Calu3 (cell line): ENCODE measurements around the gene VAC14. TPM values are rescaled to one million over a fixed set of nuclear protein-coding genes. Genes with fewer than 3 reads are reported as not detected.

Source experiments
- BruUV-seq: library from RNA; stranded (reverse); fragments of 400-500 nt; replicated peaks from 2 replicates; lab custom pipeline; 2021; lab: Mats Ljungman, UMichigan
- CTCF ChIA-PET: fragments of 300-600 bp; sonication (Branson Sonifier 250); formaldehyde crosslinking; loops from one replicate; lab custom pipeline; 2022; ENCODE audit warnings: antibody characterized with exemption; lab: Charles Lee
- DNase-seq: peaks from one replicate; pipeline ENCODE4 v3.0.0; 2022
- H3K27ac Mint-ChIP-seq: one replicate; pipeline ENCODE4 v1.8.0; 2022; ENCODE audit warnings: mixed read lengths; ENCODE audit not compliant: unreplicated experiment
- H3K27me3 Mint-ChIP-seq: one replicate; pipeline ENCODE4 v1.8.0; 2022; ENCODE audit warnings: mixed read lengths; ENCODE audit not compliant: unreplicated experiment
- H3K36me3 Mint-ChIP-seq: one replicate; pipeline ENCODE4 v1.8.0; 2022; ENCODE audit warnings: mild to moderate bottlenecking, moderate library complexity, mixed read lengths; ENCODE audit not compliant: insufficient read depth, unreplicated experiment
- H3K4me1 Mint-ChIP-seq: one replicate; pipeline ENCODE4 v1.8.0; 2022; ENCODE audit warnings: mild to moderate bottlenecking, low read depth, mixed read lengths; ENCODE audit not compliant: unreplicated experiment
- H3K4me3 Mint-ChIP-seq: one replicate; pipeline ENCODE4 v1.8.0; 2022; ENCODE audit warnings: mild to moderate bottlenecking, low read depth, moderate library complexity, mixed read lengths; ENCODE audit not compliant: unreplicated experiment
- H3K9me3 Mint-ChIP-seq: one replicate; pipeline ENCODE4 v1.8.0; 2022; ENCODE audit warnings: low read depth, mixed read lengths; ENCODE audit not compliant: unreplicated experiment
- CTCF ChIP-seq: fragments of 200-600 bp; IDR thresholded peaks from one replicate; pipeline ENCODE4 v1.8.0; 2022; ENCODE audit warnings: antibody characterized with exemption; ENCODE audit not compliant: unreplicated experiment
- intact Hi-C: fragments of 100-400 bp; cut with micrococcal nuclease; formaldehyde crosslinking; loops from one replicate; pipeline ENCODE4 v1.10.0; 2022; ENCODE audit not compliant: unreplicated experiment
- total RNA-seq: library from RNA; stranded (reverse); gene quantifications from 2 replicates; pipeline ENCODE4 v1.2.3, GENCODE V29; 2022

VAC14 gene
- total RNA-seq, 1 experiment from 2014 or later, result 63.8 TPM

- CTCF ChIA-PET, result interaction anchor here (0.6 kb wide), 1 partner anchor 1474 kb away, joined by 7 read pairs; no protein-coding TSS in a partner anchor
- H3K9me3 Mint-ChIP-seq, result no peaks in the 10 kb centered on the region
- DNase-seq, result no peak
- BruUV-seq, result no TSS peak
- H3K4me3 Mint-ChIP-seq, result no peak overlapping the region
- TF ChIP-seq CTCF, result no peak
- peaks cover 22% of the 10 kb centered on the region for H3K36me3 Mint-ChIP-seq
- peaks cover 33% of the 10 kb centered on the region for H3K4me1 Mint-ChIP-seq
- no peak overlapping the region for H3K27ac Mint-ChIP-seq
- intact Hi-C loops, result no loop called here
- no peaks in the 10 kb centered on the region for H3K27me3 Mint-ChIP-seq
These were observed 97.0 kb downstream of the VAC14 start for GRCh38 chr16:70703835-70704381.

- H3K27me3 Mint-ChIP-seq, result no peaks in the 10 kb centered on the region
- no peak for TF ChIP-seq CTCF
- no peak overlapping the region for H3K27ac Mint-ChIP-seq
- no peaks in the 10 kb centered on the region for H3K9me3 Mint-ChIP-seq
- intact Hi-C loops, result no loop called here
- BruUV-seq, result no TSS peak
- peaks cover 23% of the 10 kb centered on the region for H3K36me3 Mint-ChIP-seq
- no peak for DNase-seq
- no peak overlapping the region for H3K4me3 Mint-ChIP-seq
- H3K4me1 Mint-ChIP-seq, result peaks cover 31% of the 10 kb centered on the region
- CTCF ChIA-PET, result interaction anchor here (0.6 kb wide), 1 partner anchor 1512 kb away, joined by 4 read pairs; no protein-coding TSS in a partner anchor
These were observed 97.7 kb downstream of the VAC14 start for GRCh38 chr16:70703041-70703834.

GRCh38 chr16:70702624-70703023 lies 98.3 kb downstream of the VAC14 start:
- CTCF ChIA-PET, result no interaction called here
- H3K27me3 Mint-ChIP-seq, result no peaks in the 10 kb centered on the region
- no peak for TF ChIP-seq CTCF
- intact Hi-C loops, result no loop called here
- DNase-seq, result no peak
- no peak overlapping the region for H3K4me3 Mint-ChIP-seq
- H3K9me3 Mint-ChIP-seq, result no peaks in the 10 kb centered on the region
- H3K4me1 Mint-ChIP-seq, result peaks cover 25% of the 10 kb centered on the region
- no peak overlapping the region for H3K27ac Mint-ChIP-seq
- no TSS peak for BruUV-seq
- peaks cover 23% of the 10 kb centered on the region for H3K36me3 Mint-ChIP-seq

GRCh38 chr16:70701998-70702397 lies 99.0 kb downstream of the VAC14 start:
- intact Hi-C loops, result no loop called here
- CTCF ChIA-PET, result no interaction called here
- Mint-ChIP-seq H3K27me3 (no peaks in the 10 kb centered on the region), H3K27ac (no peak overlapping the region), H3K36me3 (peaks cover 22% of the 10 kb centered on the region), H3K4me1 (peaks cover 23% of the 10 kb centered on the region), H3K9me3 (no peaks in the 10 kb centered on the region), H3K4me3 (no peak overlapping the region)
- no TSS peak for BruUV-seq
- DNase-seq, result no peak
- TF ChIP-seq CTCF, result no peak
